Non-pigmented ciliary epithelial cell (primary cell): ENCODE results near the gene NEDD4L.
"Not testable (repeated sequence)": the region's sequence is repeated elsewhere in the genome, so short reads cannot be mapped to it uniquely, and the experiment has no call there.

Experiments used
- DNase-seq: peaks from one replicate; pipeline ENCODE4 v3.0.0-alpha.2; 2010; ENCODE audit warnings: low read depth

Gene NEDD4L

GRCh38 chr18:58378411-58379379 is 334.7 kb downstream of the NEDD4L start:
- DNase-seq = no peak

- DNase-seq = no peak
Observed at GRCh38 chr18:58379443-58379842, 335.4 kb downstream of the NEDD4L start.

- not testable (repeated sequence) for DNase-seq
Observed at GRCh38 chr18:58380113-58380512, 336.1 kb downstream of the NEDD4L start.

GRCh38 chr18:58381676-58382411 is 337.8 kb downstream of the NEDD4L start:
- DNase-seq = no peak

GRCh38 chr18:58382446-58382845 is 338.4 kb downstream of the NEDD4L start:
- no peak for DNase-seq

- no peak for DNase-seq
Observed at GRCh38 chr18:58385472-58385871, 341.4 kb downstream of the NEDD4L start.

- no peak for DNase-seq
Observed at GRCh38 chr18:58386780-58387179, 342.8 kb downstream of the NEDD4L start.

- no peak for DNase-seq
Observed at GRCh38 chr18:58387716-58388115, 343.7 kb downstream of the NEDD4L start.

GRCh38 chr18:58388736-58389135 is 344.7 kb downstream of the NEDD4L start:
- DNase-seq = no peak

GRCh38 chr18:58389745-58390144 is 345.7 kb downstream of the NEDD4L start:
- DNase-seq = no peak

- DNase-seq = no peak
Observed at GRCh38 chr18:58390399-58390798, 346.4 kb downstream of the NEDD4L start.

GRCh38 chr18:58391231-58391825 is 347.3 kb downstream of the NEDD4L start:
- DNase-seq = no peak

- no peak for DNase-seq
Observed at GRCh38 chr18:58391932-58392323, 347.9 kb downstream of the NEDD4L start.

- no peak for DNase-seq
Observed at GRCh38 chr18:58392324-58393000, 348.4 kb downstream of the NEDD4L start.

GRCh38 chr18:58393295-58393694 is 349.3 kb downstream of the NEDD4L start:
- no peak for DNase-seq

- DNase-seq = no peak
Observed at GRCh38 chr18:58394046-58394445, 350.0 kb downstream of the NEDD4L start.

- no peak for DNase-seq
Observed at GRCh38 chr18:58394602-58395425, 350.8 kb downstream of the NEDD4L start.

GRCh38 chr18:58396144-58396543 is 352.1 kb downstream of the NEDD4L start:
- DNase-seq = no peak

- DNase-seq = no peak
Observed at GRCh38 chr18:58396966-58397365, 352.9 kb downstream of the NEDD4L start.

GRCh38 chr18:58397385-58398132 is 353.5 kb downstream of the NEDD4L start:
- DNase-seq = no peak
